ENCODE results near the gene MGAT4A. TPM values are rescaled to one million over a fixed set of nuclear protein-coding genes. Genes with fewer than 3 reads are reported as not detected.

MGAT4A gene
- total RNA-seq (2014; rRNA removed; shearing (Covaris generic)), result 7.7 and 10.1 TPM in 2 replicates
- total RNA-seq (2022), result 9.5 and 15.4 TPM in 2 replicates
- percentile 45 among the genes with signal in this experiment for Bru-seq, nascent RNA
- percentile 49 among the genes with signal in this experiment for BruChase-seq, experiment 1, labeled RNA remaining after a 6-hour chase
- percentile 51 among the genes with signal in this experiment for BruChase-seq, experiment 2, labeled RNA remaining after a 2-hour chase
- long read RNA-seq, full-length matches to known transcripts, result 5 of 14 reads
- long read RNA-seq, partial matches to known transcripts, result 4 of 14 reads
- long read RNA-seq, other reads (novel, unspliced or antisense), result 5 of 14 reads

- no peaks in the 10 kb centered on the region for H3K9me2 ChIP-seq (ENCODE audit: insufficient read depth, low read length)
- BruUV-seq (replicated peaks), result no TSS peak
- peak within 1 kb of the TSS; percentile 89 for H3K4me2 ChIP-seq (ENCODE audit: low read length)
- no peaks in the 10 kb centered on the region for H3K9me3 ChIP-seq (ENCODE audit: low read length)
- POLR2A ChIA-PET, result interaction anchor here (2.1 kb wide), 1 partner anchor 27 kb away, joined by 7 read pairs; no protein-coding TSS in a partner anchor
- peak; percentile 68 for DNase-seq (ENCODE audit: low spot score)
- no peaks in the 10 kb centered on the region for H3K36me3 ChIP-seq (ENCODE audit: insufficient read depth, low read length)
- peaks cover 50% of the 10 kb centered on the region for H3K4me1 ChIP-seq (ENCODE audit: insufficient read depth, low read length, poor library complexity, severe bottlenecking)
- no peaks in the 10 kb centered on the region for H4K20me1 ChIP-seq (ENCODE audit: insufficient read depth, low read length)
- H3K4me3 ChIP-seq (ENCODE audit: low read depth, low read length, poor library complexity, severe bottlenecking), result peak within 1 kb of the TSS; percentile 80
- CTCF ChIA-PET (ENCODE audit: unreplicated experiment), result no interaction called here
- no peak for TF ChIP-seq CTCF (conservative IDR thresholded peaks at IDR 0.05; ENCODE audit: low read length)
- no peak for TF ChIP-seq EZH2phosphoT487 (IDR thresholded peaks at IDR 0.05; ENCODE audit: borderline replicate concordance, low read depth, low read length)
- peak within 1 kb of the TSS; percentile 57 for H2AFZ ChIP-seq (ENCODE audit: low read length)
- H3K27ac ChIP-seq (ENCODE audit: low read depth, low read length, poor library complexity, severe bottlenecking), result no peak within 1 kb of the TSS
- H3K79me2 ChIP-seq (ENCODE audit: insufficient read depth, low read depth, low read length), result peaks cover 26% of the 10 kb centered on the region; the same call in 1 of the 2 replicates
- intact Hi-C loops (cut with micrococcal nuclease; ENCODE audit: unreplicated experiment), result loop anchor here (5.0 kb wide), 1 partner anchor 106 kb away; no protein-coding TSS in a partner anchor
Observed at GRCh38 chr2:98731041-98731893, at the start of gene MGAT4A. MGAT4A (minus strand) TSS chr2:98731132; CDS start chr2:98726332, 4,800 bp downstream.

GRCh38 chr2:98778741-98779483 lies 48.0 kb upstream of the MGAT4A start:
- intact Hi-C loops (cut with micrococcal nuclease; ENCODE audit: unreplicated experiment), result no loop called here
- H3K4me1 ChIP-seq (ENCODE audit: insufficient read depth, low read length, poor library complexity, severe bottlenecking), result no peaks in the 10 kb centered on the region
- DNase-seq (ENCODE audit: low spot score), result no peak
- H3K79me2 ChIP-seq (ENCODE audit: insufficient read depth, low read depth, low read length), result no peaks in the 10 kb centered on the region
- CTCF ChIA-PET (ENCODE audit: unreplicated experiment), result no interaction called here
- POLR2A ChIA-PET, result no interaction called here
- BruUV-seq (replicated peaks), result no TSS peak
- H3K27ac ChIP-seq (ENCODE audit: low read depth, low read length, poor library complexity, severe bottlenecking), result no peak overlapping the region
- no peaks in the 10 kb centered on the region for H4K20me1 ChIP-seq (ENCODE audit: insufficient read depth, low read length)
- H3K9me3 ChIP-seq (ENCODE audit: low read length), result peaks cover 18% of the 10 kb centered on the region
- H2AFZ ChIP-seq (ENCODE audit: low read length), result no peak overlapping the region
- H3K4me2 ChIP-seq (ENCODE audit: low read length), result no peak overlapping the region
- no peaks in the 10 kb centered on the region for H3K36me3 ChIP-seq (ENCODE audit: insufficient read depth, low read length)
- TF ChIP-seq EZH2phosphoT487 (IDR thresholded peaks at IDR 0.05; ENCODE audit: borderline replicate concordance, low read depth, low read length), result no peak
- TF ChIP-seq CTCF (conservative IDR thresholded peaks at IDR 0.05; ENCODE audit: low read length), result no peak
- H3K4me3 ChIP-seq (ENCODE audit: low read depth, low read length, poor library complexity, severe bottlenecking), result no peak overlapping the region
- no peaks in the 10 kb centered on the region for H3K9me2 ChIP-seq (ENCODE audit: insufficient read depth, low read length)

Measured in OCI-LY7 (cell line).